Stimulated activated naive CD8-positive, alpha-beta T cell treated with anti-CD3 and anti-CD28 coated beads, Interleukin-15, Interleukin-2, amounts not matched to agents 100 ng/mL and 50 ng/mL, for 24 hours (primary cell): ENCODE measurements around the gene ASCL2.

ENCODE experiments used
- H3K27ac Mint-ChIP-seq: one replicate; pipeline ENCODE4 v1.8.0; 2021; ENCODE audit warnings: mild to moderate bottlenecking, mixed read lengths
- H3K27me3 Mint-ChIP-seq: one replicate; pipeline ENCODE4 v1.8.0; 2021; ENCODE audit warnings: mixed read lengths
- H3K36me3 Mint-ChIP-seq: one replicate; pipeline ENCODE4 v1.8.0; 2021; ENCODE audit warnings: low read depth, mixed read lengths
- H3K4me1 Mint-ChIP-seq: one replicate; pipeline ENCODE4 v1.8.0; 2021; ENCODE audit warnings: low read depth, mixed read lengths
- H3K4me3 Mint-ChIP-seq: one replicate; pipeline ENCODE4 v1.8.0; 2021; ENCODE audit warnings: mild to moderate bottlenecking, mixed read lengths
- H3K9me3 Mint-ChIP-seq: one replicate; pipeline ENCODE4 v1.8.0; 2021; ENCODE audit warnings: mixed read lengths

Gene ASCL2

GRCh38 chr11:2223153-2223794, 47.1 kb downstream of the ASCL2 start:
- Mint-ChIP-seq H3K36me3 (no peaks in the 10 kb centered on the region), H3K27me3 (peaks cover 34% of the 10 kb centered on the region), H3K4me1 (no peaks in the 10 kb centered on the region), H3K4me3 (no peak overlapping the region), H3K9me3 (peaks cover 18% of the 10 kb centered on the region), H3K27ac (no peak overlapping the region)

GRCh38 chr11:2222451-2222850, 47.9 kb downstream of the ASCL2 start:
- peaks cover 34% of the 10 kb centered on the region for H3K27me3 Mint-ChIP-seq
- H3K4me3 Mint-ChIP-seq, result no peak overlapping the region
- H3K4me1 Mint-ChIP-seq, result no peaks in the 10 kb centered on the region
- H3K9me3 Mint-ChIP-seq, result peaks cover 18% of the 10 kb centered on the region
- H3K27ac Mint-ChIP-seq, result no peak overlapping the region
- no peaks in the 10 kb centered on the region for H3K36me3 Mint-ChIP-seq

GRCh38 chr11:2221591-2221990, 48.8 kb downstream of the ASCL2 start:
- H3K4me1 Mint-ChIP-seq, result no peaks in the 10 kb centered on the region
- peaks cover 34% of the 10 kb centered on the region for H3K27me3 Mint-ChIP-seq
- no peak overlapping the region for H3K27ac Mint-ChIP-seq
- no peaks in the 10 kb centered on the region for H3K36me3 Mint-ChIP-seq
- H3K4me3 Mint-ChIP-seq, result no peak overlapping the region
- peaks cover 18% of the 10 kb centered on the region for H3K9me3 Mint-ChIP-seq

- Mint-ChIP-seq H3K9me3 (peaks cover 18% of the 10 kb centered on the region), H3K27ac (no peak overlapping the region), H3K4me3 (no peak overlapping the region), H3K36me3 (no peaks in the 10 kb centered on the region), H3K4me1 (no peaks in the 10 kb centered on the region), H3K27me3 (peaks cover 34% of the 10 kb centered on the region)
Observed at GRCh38 chr11:2221024-2221423, 49.4 kb downstream of the ASCL2 start.

- Mint-ChIP-seq H3K9me3 (peaks cover 18% of the 10 kb centered on the region), H3K27ac (no peak overlapping the region), H3K27me3 (peaks cover 31% of the 10 kb centered on the region), H3K4me1 (no peaks in the 10 kb centered on the region), H3K4me3 (no peak overlapping the region), H3K36me3 (no peaks in the 10 kb centered on the region)
Observed at GRCh38 chr11:2220173-2220771, 50.1 kb downstream of the ASCL2 start.

- no peak overlapping the region for H3K27ac Mint-ChIP-seq
- peaks cover 17% of the 10 kb centered on the region for H3K9me3 Mint-ChIP-seq
- H3K4me3 Mint-ChIP-seq, result no peak overlapping the region
- H3K36me3 Mint-ChIP-seq, result no peaks in the 10 kb centered on the region
- H3K4me1 Mint-ChIP-seq, result no peaks in the 10 kb centered on the region
- H3K27me3 Mint-ChIP-seq, result peaks cover 31% of the 10 kb centered on the region
Observed at GRCh38 chr11:2219318-2220017, 50.9 kb downstream of the ASCL2 start.
